HG03432 (cell line): Measurements from ENCODE around the gene AMOTL1.
"Not testable (repeated sequence)": the region's sequence is repeated elsewhere in the genome, so short reads cannot be mapped to it uniquely, and the experiment has no call there.

Experiments used
- ATAC-seq: cut with Tn5 transposase; IDR thresholded peaks from one replicate; pipeline ENCODE4 v1.9.1; 2021; ENCODE audit warnings: mild to moderate bottlenecking, moderate library complexity; ENCODE audit not compliant: unreplicated experiment

Gene AMOTL1

DNA sequence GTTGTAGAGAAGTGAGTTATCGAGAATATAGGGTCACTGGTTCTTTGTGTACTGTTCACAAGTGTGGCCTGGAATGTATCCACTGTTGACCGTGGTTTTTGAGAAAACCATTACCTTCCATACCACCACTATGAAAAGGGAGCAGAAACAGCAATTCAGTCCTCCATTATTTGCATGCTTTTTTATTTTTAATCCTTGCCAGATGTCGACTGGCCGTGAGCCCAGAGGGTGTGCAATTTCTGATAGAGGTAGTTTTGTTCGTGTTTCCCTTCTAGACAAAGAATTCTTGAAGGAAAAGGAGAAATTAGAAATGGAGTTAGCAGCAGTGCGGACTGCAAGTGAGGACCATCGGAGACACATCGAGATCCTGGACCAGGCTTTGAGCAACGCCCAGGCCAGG is 81.7 kb downstream of the AMOTL1 start:
- no peak for ATAC-seq

DNA sequence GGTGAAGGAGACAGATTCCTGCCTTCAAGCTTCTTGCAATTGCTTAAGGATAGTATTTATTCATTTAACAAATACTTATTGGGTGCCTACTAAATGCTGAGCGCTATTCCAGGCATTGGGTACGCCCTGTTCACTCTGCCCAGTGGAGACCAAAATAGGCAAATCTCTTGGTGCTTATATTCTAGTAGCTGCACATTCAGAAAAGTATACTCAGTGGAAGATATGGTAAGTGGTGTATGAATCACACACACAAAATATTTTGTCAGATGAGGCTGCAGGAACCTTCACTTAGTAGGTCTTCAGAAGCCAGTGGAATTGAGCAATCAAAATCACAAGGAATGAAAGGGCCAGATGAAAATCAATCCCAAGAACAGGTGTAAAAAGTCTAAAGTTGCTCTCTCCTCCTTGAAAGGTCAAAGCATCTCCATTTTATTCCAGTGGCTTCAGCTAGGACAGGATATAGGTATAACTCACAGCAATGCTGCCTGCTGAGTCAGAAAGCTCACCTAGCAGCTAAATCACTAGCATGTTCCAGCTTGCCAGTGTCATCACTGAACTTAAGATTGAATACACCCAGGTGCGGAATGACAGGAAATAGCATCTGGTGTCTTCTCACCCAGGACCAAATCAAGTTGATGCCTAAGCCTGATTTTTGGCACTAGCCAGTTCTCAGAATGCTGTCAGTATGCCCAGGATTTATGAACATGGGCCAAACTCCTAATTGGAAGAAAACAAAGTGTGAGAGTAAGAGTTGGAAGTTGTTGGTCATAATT is 83.9 kb downstream of the AMOTL1 start:
- ATAC-seq, result no peak

DNA sequence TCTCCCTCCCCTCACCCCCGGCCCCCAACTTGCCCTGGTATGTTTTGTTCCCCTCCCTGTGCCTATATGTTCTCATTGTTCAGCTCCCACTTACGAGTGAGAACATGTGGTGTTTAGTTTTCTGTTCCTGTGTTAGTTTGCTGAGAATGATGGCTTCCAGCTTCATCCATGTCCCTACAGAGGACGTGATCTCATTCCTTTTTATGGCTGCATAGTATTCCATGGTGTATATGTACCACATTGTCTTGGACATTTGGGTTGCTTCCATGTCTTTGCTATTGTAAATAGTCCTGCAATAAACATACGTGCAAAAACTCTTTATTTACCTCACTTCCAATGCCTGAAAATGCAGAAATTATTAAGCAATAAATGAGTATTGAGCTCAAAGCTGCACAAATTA is 85.1 kb downstream of the AMOTL1 start:
- ATAC-seq, result not testable (repeated sequence)

DNA sequence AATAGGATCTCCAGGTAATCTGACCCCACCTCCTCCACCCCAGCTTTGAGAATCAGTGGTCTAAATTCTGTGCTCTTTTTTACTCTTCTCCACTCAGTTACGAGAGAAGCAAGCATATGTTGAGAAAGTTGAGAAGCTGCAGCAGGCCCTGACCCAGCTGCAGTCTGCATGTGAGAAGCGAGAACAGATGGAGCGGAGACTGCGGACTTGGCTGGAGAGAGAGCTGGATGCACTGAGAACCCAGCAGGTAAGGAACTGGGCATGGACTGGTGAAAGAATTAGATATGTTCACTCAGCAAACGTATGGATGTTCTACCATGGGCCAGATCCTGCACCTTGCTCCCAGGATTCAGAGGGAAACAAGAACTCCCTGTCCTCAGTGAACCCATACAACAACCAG is 85.7 kb downstream of the AMOTL1 start:
- ATAC-seq, result no peak

DNA sequence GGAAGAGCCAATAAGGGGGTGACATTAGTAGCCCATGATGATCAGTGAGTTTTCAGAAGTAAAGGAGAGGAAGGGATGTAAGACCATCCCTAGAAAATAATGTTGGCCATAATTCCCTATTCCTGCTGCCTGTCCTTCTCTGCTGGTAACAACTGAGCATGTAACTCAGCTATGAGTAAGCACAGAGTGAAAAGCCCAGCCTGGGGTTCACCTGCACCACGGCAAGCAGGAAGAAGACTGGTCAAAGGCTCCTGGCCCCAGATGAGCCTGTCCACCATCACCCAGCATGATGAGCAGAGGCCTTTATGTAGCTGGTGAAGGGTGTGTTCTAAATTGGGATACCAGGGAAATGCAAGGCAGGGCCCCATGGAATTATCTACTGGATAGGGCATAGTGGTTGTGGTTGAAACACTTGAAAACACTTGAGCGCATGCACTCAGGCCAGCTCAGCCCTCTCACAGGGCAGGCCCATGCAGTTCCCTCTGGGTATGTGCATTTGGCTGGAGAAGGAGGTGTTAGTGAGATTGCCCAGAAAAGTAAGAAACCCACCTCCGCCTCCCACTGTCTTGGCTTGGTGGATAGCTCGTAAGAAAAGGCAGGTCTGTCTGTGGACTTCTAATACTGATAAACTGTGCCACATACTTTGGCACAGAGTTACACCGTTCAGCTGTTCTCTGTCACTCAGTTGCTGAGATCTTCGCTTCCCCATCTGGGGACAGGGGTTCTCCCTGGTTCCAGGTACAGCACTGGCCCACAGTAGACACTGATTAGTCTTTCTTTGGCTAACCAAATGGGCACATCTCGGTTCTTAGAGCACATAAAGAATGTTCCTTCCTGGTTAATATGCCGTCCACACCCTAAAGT is 86.8 kb downstream of the AMOTL1 start:
- ATAC-seq, result no peak

- ATAC-seq, result no peak
These were observed 87.5 kb downstream of the AMOTL1 start for GRCh38 chr11:94855666-94856065.

- ATAC-seq, result no peak
These were observed 88.3 kb downstream of the AMOTL1 start for GRCh38 chr11:94856443-94856842.

DNA sequence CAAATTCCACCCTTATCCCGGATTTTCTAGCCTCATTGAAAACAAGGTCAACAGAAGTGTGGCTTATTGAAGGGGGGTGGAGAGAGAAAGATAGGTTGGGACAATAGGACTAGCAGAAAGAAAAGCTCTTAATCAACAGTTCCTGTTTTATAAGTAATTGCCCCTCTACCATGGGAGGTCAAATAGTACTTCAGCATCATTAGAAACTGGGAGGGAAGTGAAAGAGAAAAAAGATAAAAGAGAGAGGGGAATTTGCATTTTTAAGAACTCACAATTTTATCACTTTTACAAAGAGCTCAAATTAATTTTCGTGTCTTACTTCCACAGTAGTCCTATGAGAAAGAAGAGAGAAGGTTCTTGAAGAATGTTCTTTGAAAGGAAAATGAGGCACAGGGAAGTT is 89.2 kb downstream of the AMOTL1 start:
- no peak for ATAC-seq

GRCh38 chr11:94858012-94858705 is 90.0 kb downstream of the AMOTL1 start:
- no peak for ATAC-seq

- no peak for ATAC-seq
These were observed 92.2 kb downstream of the AMOTL1 start for GRCh38 chr11:94860333-94860732.

DNA sequence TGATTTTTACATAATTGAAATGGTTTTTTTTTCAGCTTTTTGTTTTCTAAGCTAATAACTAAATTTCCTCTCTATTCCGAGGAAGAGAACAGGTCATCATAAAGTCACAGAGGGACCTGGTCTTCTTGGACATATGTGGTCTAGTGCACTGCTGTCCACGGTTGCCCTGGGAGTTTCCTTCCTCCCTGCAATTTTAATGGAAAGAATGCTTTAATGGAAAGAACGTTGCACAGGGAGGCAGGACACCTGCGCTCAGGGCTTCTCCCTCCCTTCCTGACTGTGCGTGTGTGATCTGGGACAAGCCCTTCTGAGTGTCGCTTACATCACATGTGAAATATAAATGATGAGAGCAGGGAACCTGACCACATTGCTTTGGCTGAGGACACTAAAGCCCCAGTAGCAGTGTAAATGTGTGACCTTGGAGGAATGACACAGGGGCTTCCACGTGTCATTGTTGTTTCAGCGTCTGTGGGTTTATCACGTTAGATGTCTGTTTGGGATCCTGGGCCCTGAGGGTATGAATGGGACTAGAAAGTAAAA is 93.2 kb downstream of the AMOTL1 start:
- ATAC-seq, result no peak

- ATAC-seq, result no peak
These were observed 95.0 kb downstream of the AMOTL1 start for GRCh38 chr11:94862926-94863880.

- no peak for ATAC-seq
These were observed 96.4 kb downstream of the AMOTL1 start for GRCh38 chr11:94864506-94865045.

GRCh38 chr11:94866231-94866822 is 98.2 kb downstream of the AMOTL1 start:
- ATAC-seq, result no peak

DNA sequence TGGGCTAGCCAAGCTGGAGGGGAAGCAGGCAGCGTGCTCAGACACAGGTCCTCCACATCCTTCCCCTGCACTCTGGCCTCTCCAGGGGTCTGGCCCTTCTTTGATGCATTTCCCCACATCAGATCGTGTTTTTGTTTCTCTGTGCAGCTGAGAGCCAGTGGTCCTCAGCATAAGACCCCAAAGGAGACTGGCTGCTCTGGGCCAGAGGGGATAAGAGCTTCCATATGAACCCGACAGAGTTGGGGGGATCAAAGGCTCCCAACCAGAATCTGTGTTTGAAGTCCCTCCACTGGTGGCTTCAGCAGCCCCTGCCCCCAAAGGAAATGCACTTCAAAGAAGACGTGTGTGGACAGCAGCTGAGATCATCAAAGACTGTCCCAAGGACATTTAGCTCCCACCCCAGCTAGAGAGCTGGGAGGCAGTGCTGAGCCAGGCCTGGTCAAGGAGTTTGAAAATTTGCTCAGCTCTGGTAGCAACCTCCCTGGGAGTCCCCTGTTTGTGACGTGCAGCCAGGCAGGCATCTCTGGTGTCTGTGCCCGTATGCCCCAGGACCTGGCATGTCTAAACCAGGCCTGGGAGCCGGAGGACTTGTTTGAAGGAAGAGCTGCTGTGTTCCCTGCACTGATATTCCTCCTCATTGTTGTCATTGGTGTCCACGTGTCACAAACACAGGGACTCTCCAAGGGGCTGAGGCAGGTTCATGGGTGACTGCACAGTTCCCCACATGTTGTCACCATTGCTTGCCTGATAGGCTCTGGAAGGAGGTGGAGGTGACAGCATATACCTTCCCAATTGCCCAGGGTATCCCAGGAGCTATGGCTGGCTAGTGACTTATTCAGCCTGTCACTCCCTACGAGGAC is 99.0 kb downstream of the AMOTL1 start:
- peak; percentile 61 for ATAC-seq

DNA sequence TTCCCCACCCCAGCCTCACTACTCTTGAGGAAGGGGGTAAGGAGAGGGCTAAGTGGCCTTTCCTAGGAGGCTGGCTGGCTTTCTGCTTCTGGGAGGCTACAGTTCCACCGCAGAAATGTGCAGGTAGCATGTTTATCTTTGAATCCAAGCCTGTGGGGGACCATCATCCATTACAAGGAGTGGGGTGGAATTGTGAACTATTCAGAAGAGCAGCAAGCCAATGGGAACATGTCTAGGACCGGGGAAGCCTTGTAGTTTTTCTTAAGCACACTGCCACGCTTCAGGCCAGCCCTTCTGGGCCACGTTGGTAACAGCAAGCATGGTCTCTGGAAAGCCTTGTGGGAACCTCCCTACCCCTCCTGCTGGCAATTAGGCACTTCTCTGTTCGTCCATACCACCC is 100.3 kb downstream of the AMOTL1 start:
- no peak for ATAC-seq

DNA sequence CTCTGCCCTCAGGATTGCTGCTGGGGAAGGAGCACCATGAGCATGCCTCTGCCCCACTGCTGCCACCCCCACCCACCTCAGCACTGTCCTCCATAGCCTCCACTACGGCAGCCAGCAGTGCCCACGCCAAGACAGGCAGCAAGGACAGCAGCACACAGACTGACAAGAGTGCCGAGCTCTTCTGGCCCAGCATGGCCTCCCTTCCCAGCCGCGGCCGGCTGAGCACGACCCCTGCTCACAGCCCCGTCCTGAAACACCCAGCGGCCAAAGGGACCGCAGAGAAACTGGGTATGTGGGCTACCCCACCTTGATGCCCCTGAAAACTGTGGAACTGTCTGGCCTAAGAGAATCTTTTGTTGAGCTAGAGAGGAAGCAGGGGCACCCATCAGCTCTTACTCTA is 101.0 kb downstream of the AMOTL1 start:
- ATAC-seq, result no peak

GRCh38 chr11:94870422-94870821 is 102.3 kb downstream of the AMOTL1 start:
- no peak for ATAC-seq
